Natural killer cell (primary cell): ENCODE measurements around the gene SCD5. TPM values are rescaled to one million over a fixed set of nuclear protein-coding genes. Genes with fewer than 3 reads are reported as not detected.

ENCODE experiments used
- ATAC-seq, 3 donors: fragments of 150-1000 bp in 2 of 3; fragments of 200-7000 bp in 1 of 3; cut with Tn5 transposase; 1 replicate in 1 of 3; 2 replicates in 2 of 3; pipeline ENCODE4 v1.10.0; 2021; ENCODE audit warnings: mild to moderate bottlenecking in 2 of 3, moderate library complexity in 2 of 3
- DNase-seq, 2 donors: peaks; one replicate each; pipeline versions ENCODE4 v3.0.0 to v3.0.0-alpha.2; 2013 to 2021; ENCODE audit warnings: mixed read lengths in 1 of 2
- H3K27ac ChIP-seq: one replicate; pipeline ENCODE4 v1.5.1; 2013; ENCODE audit warnings: mild to moderate bottlenecking, low read length
- H3K27me3 ChIP-seq: one replicate; pipeline ENCODE4 v1.6.1; 2013; ENCODE audit warnings: low read length; ENCODE audit not compliant: control insufficient read depth, insufficient read depth
- H3K36me3 ChIP-seq: one replicate; pipeline ENCODE4 v1.6.1; 2013; ENCODE audit warnings: low read length; ENCODE audit not compliant: control insufficient read depth, insufficient read depth
- H3K4me1 ChIP-seq: one replicate; pipeline ENCODE4 v1.6.1; 2013; ENCODE audit warnings: low read length; ENCODE audit not compliant: control insufficient read depth, insufficient read depth
- H3K4me3 ChIP-seq: one replicate; pipeline ENCODE4 v1.5.1; 2013; ENCODE audit warnings: low read length
- H3K9me3 ChIP-seq: one replicate; pipeline ENCODE4 v1.6.1; 2013; ENCODE audit warnings: low read length; ENCODE audit not compliant: control insufficient read depth, insufficient read depth
- H3K27ac Mint-ChIP-seq, 2 donors: one replicate each; pipeline ENCODE4 v1.8.0; 2022; ENCODE audit warnings: mild to moderate bottlenecking in 2 of 2, mixed read lengths in 2 of 2, moderate library complexity in 1 of 2
- H3K27me3 Mint-ChIP-seq, 2 donors: one replicate each; pipeline ENCODE4 v1.8.0; 2022; ENCODE audit warnings: low read depth in 2 of 2, mixed read lengths in 2 of 2
- H3K36me3 Mint-ChIP-seq: one replicate; pipeline ENCODE4 v1.8.0; 2022; ENCODE audit warnings: mixed read lengths
- H3K4me1 Mint-ChIP-seq, 2 donors: one replicate each; pipeline ENCODE4 v1.8.0; 2022; ENCODE audit warnings: mixed read lengths in 2 of 2
- H3K4me3 Mint-ChIP-seq: one replicate; pipeline ENCODE4 v1.8.0; 2022; ENCODE audit warnings: mild to moderate bottlenecking, moderate library complexity, mixed read lengths
- H3K9me3 Mint-ChIP-seq, 2 donors: one replicate each; pipeline ENCODE4 v1.8.0; 2022; ENCODE audit warnings: mixed read lengths in 2 of 2
- WGBS: methylation state at CpG from one replicate; pipeline ENCODE4 v1.1.7; 2013; ENCODE audit warnings: missing lambda C conversion rate; ENCODE audit not compliant: insufficient coverage; 5-methylcytosine and 5-hydroxymethylcytosine counted together
- intact Hi-C: fragments of 100-400 bp; cut with micrococcal nuclease; formaldehyde crosslinking; loops from one replicate; pipeline ENCODE4 v1.14.2; 2022
- total RNA-seq, 4 donors: library from RNA; stranded (reverse); fragments of 120-200 nt in 1 of 4; gene quantifications; one replicate each; pipeline versions ENCODE4 v1.2.3 to v1.2.4, GENCODE V29; 2013 to 2022
- TF ChIP-seq, protein P1 (sequence below): fragments of 200-600 bp; IDR thresholded peaks from one replicate; pipeline ENCODE4 v1.8.0; 2022; ENCODE audit warnings: antibody characterized with exemption

Gene SCD5
- total RNA-seq, 3 donors from 2014 or later (not counting 1 experiment from before 2014, with no cell fraction given), result 8.9 to 11.6 (median 9.0) TPM

DNA sequence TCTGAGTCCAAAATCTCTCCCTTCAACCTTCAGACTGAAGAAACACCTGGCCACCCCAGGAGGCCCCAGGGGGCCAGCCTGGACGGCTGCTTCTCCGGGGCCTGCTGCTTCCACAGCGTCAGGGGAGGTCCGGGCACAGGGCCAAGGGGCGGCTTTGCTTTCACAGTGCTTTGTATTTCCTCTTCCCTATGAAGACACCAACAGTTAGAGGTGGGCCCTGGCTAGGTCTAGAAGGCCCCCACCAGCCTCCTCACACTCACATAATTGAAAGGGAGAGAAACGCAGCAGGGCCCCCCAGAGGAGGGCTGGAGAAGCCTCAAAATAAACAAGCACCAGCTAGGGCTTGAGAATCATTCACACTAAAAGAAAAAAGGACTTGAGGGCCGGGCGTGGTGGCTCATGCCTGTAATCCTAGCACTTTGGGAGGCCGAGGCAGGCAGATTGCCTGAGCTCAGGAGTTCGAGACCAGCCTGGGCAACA lies 17.8 kb downstream of the SCD5 start:
- H3K9me3 Mint-ChIP-seq, result no peaks in the 10 kb centered on the region
- H3K4me3 ChIP-seq, result no peak overlapping the region
- no peaks in the 10 kb centered on the region for H3K27me3 Mint-ChIP-seq
- H3K9me3 ChIP-seq, result no peaks in the 10 kb centered on the region
- H3K4me3 Mint-ChIP-seq, result no peak overlapping the region
- ATAC-seq (no peak), DNase-seq (no peak)
- H3K36me3 Mint-ChIP-seq, result no peaks in the 10 kb centered on the region
- TF ChIP-seq, protein P1, sequence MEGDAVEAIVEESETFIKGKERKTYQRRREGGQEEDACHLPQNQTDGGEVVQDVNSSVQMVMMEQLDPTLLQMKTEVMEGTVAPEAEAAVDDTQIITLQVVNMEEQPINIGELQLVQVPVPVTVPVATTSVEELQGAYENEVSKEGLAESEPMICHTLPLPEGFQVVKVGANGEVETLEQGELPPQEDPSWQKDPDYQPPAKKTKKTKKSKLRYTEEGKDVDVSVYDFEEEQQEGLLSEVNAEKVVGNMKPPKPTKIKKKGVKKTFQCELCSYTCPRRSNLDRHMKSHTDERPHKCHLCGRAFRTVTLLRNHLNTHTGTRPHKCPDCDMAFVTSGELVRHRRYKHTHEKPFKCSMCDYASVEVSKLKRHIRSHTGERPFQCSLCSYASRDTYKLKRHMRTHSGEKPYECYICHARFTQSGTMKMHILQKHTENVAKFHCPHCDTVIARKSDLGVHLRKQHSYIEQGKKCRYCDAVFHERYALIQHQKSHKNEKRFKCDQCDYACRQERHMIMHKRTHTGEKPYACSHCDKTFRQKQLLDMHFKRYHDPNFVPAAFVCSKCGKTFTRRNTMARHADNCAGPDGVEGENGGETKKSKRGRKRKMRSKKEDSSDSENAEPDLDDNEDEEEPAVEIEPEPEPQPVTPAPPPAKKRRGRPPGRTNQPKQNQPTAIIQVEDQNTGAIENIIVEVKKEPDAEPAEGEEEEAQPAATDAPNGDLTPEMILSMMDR, result no peak
- no peaks in the 10 kb centered on the region for H3K27me3 ChIP-seq
- H3K27ac ChIP-seq, result no peak overlapping the region
- no peaks in the 10 kb centered on the region for H3K4me1 ChIP-seq
- intact Hi-C loops, result no loop called here
- peaks cover 8 to 38% of the 10 kb centered on the region in 2 donors for H3K4me1 Mint-ChIP-seq
- peak overlapping the region in 1 of 2 donors; percentile 53 for H3K27ac Mint-ChIP-seq
- 54% methylated on average over 10 of the region's 10 CpGs for WGBS
- H3K36me3 ChIP-seq, result no peaks in the 10 kb centered on the region

DNA sequence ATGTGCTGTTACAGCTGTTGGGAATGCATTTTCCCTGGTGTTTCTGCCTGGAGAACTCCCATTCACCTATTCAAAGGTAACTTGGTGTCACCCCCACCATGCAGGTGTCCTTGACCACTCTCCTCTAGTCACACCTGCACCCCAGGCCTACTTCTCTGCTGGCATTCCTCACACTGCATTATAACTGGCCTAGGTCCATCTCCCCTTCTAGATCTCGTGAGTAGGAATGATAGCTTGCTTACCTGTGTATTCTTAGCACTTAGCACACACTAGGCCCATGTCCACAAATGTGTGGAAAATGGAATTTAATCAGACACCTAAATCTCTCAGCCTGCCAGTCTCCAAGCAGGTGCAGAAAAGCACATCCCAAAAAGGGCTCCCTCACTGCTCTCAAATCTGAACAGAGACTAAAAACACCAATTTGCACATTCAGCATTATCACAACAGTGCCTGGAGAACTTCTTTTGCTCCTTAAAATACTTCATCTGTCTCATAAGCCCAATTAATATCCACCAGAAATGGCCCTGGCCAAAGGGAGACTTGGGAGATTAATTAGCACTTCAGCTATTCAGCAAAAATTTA lies 18.3 kb downstream of the SCD5 start:
- Histone ChIP-seq H3K27ac (no peak overlapping the region), H3K36me3 (no peaks in the 10 kb centered on the region), H3K4me1 (no peaks in the 10 kb centered on the region), H3K27me3 (no peaks in the 10 kb centered on the region), H3K4me3 (no peak overlapping the region), H3K9me3 (no peaks in the 10 kb centered on the region)
- H3K4me1 Mint-ChIP-seq, result peaks cover 8 to 35% of the 10 kb centered on the region in 2 donors
- intact Hi-C loops, result no loop called here
- DNase-seq (no peak), ATAC-seq (no peak)
- H3K4me3 Mint-ChIP-seq, result no peak overlapping the region
- no peaks in the 10 kb centered on the region for H3K9me3 Mint-ChIP-seq
- WGBS, result 86% methylated on average over 1 of the region's 1 CpG
- TF ChIP-seq, protein P1, result no peak
- peak overlapping the region in 1 of 2 donors; percentile 53 for H3K27ac Mint-ChIP-seq
- H3K27me3 Mint-ChIP-seq, result no peaks in the 10 kb centered on the region
- H3K36me3 Mint-ChIP-seq, result no peaks in the 10 kb centered on the region

DNA sequence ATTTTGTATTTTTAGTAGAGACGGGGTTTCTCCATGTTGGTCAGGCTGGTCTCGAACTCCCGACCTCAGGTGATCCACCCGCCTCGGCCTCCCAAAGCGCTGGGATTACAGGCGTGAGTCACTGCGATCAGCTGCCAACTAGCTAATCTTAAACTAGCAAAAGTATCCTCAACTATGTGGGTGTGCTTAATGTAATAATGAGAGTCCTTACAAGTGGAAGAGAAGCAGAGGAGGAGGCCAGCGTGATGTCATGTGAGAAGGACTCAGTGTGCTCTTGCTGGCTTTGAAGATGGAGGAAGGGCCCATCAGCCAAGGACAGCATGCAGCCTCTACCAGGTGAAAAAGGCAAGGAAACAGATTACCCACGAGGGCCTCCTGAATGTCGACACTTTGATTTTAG lies 19.6 kb downstream of the SCD5 start:
- no peaks in the 10 kb centered on the region for H3K4me1 ChIP-seq
- H3K27ac ChIP-seq, result no peak overlapping the region
- DNase-seq, result no peak
- no peaks in the 10 kb centered on the region for H3K36me3 ChIP-seq
- WGBS, result 88% methylated on average over 10 of the region's 11 CpGs
- H3K27me3 ChIP-seq, result no peaks in the 10 kb centered on the region
- no peaks in the 10 kb centered on the region for H3K9me3 ChIP-seq
- H3K4me3 ChIP-seq, result no peak overlapping the region
- H3K27me3 Mint-ChIP-seq, result no peaks in the 10 kb centered on the region
- intact Hi-C loops, result no loop called here
- no peak overlapping the region for H3K4me3 Mint-ChIP-seq
- no peaks in the 10 kb centered on the region for H3K9me3 Mint-ChIP-seq
- H3K36me3 Mint-ChIP-seq, result no peaks in the 10 kb centered on the region
- no peak for ATAC-seq
- TF ChIP-seq, protein P1, result no peak
- no peak overlapping the region for H3K27ac Mint-ChIP-seq
- peaks cover 8 to 35% of the 10 kb centered on the region in 2 donors for H3K4me1 Mint-ChIP-seq
